ENCODE data around the gene RAB43. TPM values are rescaled to one million over a fixed set of nuclear protein-coding genes. Genes with fewer than 3 reads are reported as not detected.

Gene RAB43
- total RNA-seq, 1 experiment from 2014 or later, result 13.5 TPM

GRCh38 chr3:129081503-129081902 lies 40.1 kb downstream of the RAB43 start:
- Histone ChIP-seq H3K4me3 (replicated peaks in 1 of 2; ENCODE audit: low read depth in 1 of 2, low read length in 2 of 2) (no peak overlapping the region), H3K4me2 (ENCODE audit: low read length) (no peak overlapping the region), H3K36me3 (ENCODE audit: control insufficient read depth in 1 of 2, insufficient read depth in 2 of 2, low read length in 2 of 2) (no peaks in the 10 kb centered on the region), H3K4me1 (ENCODE audit: control insufficient read depth in 1 of 2, insufficient read depth in 2 of 2, low read length in 2 of 2) (no peaks in the 10 kb centered on the region), H3K27ac (ENCODE audit: low read depth, low read length) (no peak overlapping the region), H2AFZ (ENCODE audit: low read depth, low read length, poor library complexity, severe bottlenecking) (no peak overlapping the region), H3K9me2 (ENCODE audit: insufficient read depth) (no peaks in the 10 kb centered on the region), H3K79me2 (ENCODE audit: insufficient read depth, low read length) (no peaks in the 10 kb centered on the region), H3K9me3 (ENCODE audit: control insufficient read depth in 1 of 2, insufficient read depth in 1 of 2, low read depth in 1 of 2, low read length in 2 of 2) (no peaks in the 10 kb centered on the region), H3K27me3 (ENCODE audit: insufficient read depth, low read length) (no peaks in the 10 kb centered on the region), H4K20me1 (ENCODE audit: insufficient read depth) (no peaks in the 10 kb centered on the region), H3K9ac (ENCODE audit: low read length) (no peak overlapping the region)
- TF ChIP-seq ZFX (IDR thresholded peaks at IDR 0.05) (no peak), FOSL1 (IDR thresholded peaks at IDR 0.05; ENCODE audit: low read depth) (no peak), EZH2 (IDR thresholded peaks at IDR 0.05) (no peak), CBX3 (IDR thresholded peaks at IDR 0.05; ENCODE audit: low read depth) (no peak), SIN3A (IDR thresholded peaks at IDR 0.05; ENCODE audit: low read depth) (no peak), CEBPB (IDR thresholded peaks at IDR 0.05; ENCODE audit: low read depth) (no peak), RAD21 (IDR thresholded peaks at IDR 0.05; ENCODE audit: low read depth) (no peak), JUND (IDR thresholded peaks at IDR 0.05) (no peak), ZBTB33 (IDR thresholded peaks at IDR 0.05; ENCODE audit: extremely low read depth, insufficient replicate concordance, low read length) (no peak), TCF7L2 (IDR thresholded peaks at IDR 0.05; ENCODE audit: borderline replicate concordance, extremely low read depth, insufficient read depth, insufficient read length) (no peak), ATF3 (IDR thresholded peaks at IDR 0.05) (no peak), YY1 (IDR thresholded peaks at IDR 0.05; ENCODE audit: extremely low read depth, insufficient replicate concordance, low read depth, low read length) (no peak), EGR1 (IDR thresholded peaks at IDR 0.05; ENCODE audit: low read depth) (no peak), ELF1 (IDR thresholded peaks at IDR 0.05; ENCODE audit: borderline replicate concordance, low read depth) (no peak), POLR2A (IDR thresholded peaks at IDR 0.05; ENCODE audit: borderline replicate concordance, extremely low read depth, insufficient read depth, insufficient read length) (no peak), REST (IDR thresholded peaks at IDR 0.05; ENCODE audit: low read depth) (no peak), SRF (IDR thresholded peaks at IDR 0.05; ENCODE audit: low read depth) (no peak)
- TF ChIP-seq, protein P1, sequence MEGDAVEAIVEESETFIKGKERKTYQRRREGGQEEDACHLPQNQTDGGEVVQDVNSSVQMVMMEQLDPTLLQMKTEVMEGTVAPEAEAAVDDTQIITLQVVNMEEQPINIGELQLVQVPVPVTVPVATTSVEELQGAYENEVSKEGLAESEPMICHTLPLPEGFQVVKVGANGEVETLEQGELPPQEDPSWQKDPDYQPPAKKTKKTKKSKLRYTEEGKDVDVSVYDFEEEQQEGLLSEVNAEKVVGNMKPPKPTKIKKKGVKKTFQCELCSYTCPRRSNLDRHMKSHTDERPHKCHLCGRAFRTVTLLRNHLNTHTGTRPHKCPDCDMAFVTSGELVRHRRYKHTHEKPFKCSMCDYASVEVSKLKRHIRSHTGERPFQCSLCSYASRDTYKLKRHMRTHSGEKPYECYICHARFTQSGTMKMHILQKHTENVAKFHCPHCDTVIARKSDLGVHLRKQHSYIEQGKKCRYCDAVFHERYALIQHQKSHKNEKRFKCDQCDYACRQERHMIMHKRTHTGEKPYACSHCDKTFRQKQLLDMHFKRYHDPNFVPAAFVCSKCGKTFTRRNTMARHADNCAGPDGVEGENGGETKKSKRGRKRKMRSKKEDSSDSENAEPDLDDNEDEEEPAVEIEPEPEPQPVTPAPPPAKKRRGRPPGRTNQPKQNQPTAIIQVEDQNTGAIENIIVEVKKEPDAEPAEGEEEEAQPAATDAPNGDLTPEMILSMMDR (IDR thresholded peaks at IDR 0.05 in 2 of 3, conservative IDR thresholded peaks at IDR 0.05 in 1 of 3; ENCODE audit: borderline replicate concordance in 1 of 3, insufficient read depth in 1 of 3, low read depth in 2 of 3, low read length in 2 of 3), result no peak
- no peak for ATAC-seq
- BruUV-seq (replicated peaks), result no TSS peak
- ChIA-PET CTCF (no interaction called here), POLR2A (no interaction called here), RAD21 (ENCODE audit: low non-redundant PET in 1 of 2, low total read pairs in 2 of 2, uncharacterized antibody in 2 of 2, unreplicated experiment in 2 of 2) (interaction anchor here (0.5 to 0.6 kb wide), 2 partner anchors 28 to 360 kb away, joined by 3 read pairs; no protein-coding TSS in a partner anchor)
- DNase-seq (ENCODE audit: low read depth, low spot score), result no peak
- intact Hi-C loops (cut with micrococcal nuclease), result no loop called here
